Uterus (tissue), 4 donors: Measurements from ENCODE around the gene CDH3. TPM values are rescaled to one million over a fixed set of nuclear protein-coding genes. Genes with fewer than 3 reads are reported as not detected.
"Not testable (repeated sequence)": the region's sequence is repeated elsewhere in the genome, so short reads cannot be mapped to it uniquely, and the experiment has no call there.

Experiments used
- DNase-seq, 2 donors: peaks; one replicate each; pipeline ENCODE4 v3.0.0-alpha.2; 2019 to 2020
- H3K27ac ChIP-seq, 2 donors: fragments of 200-600 bp; sonication (generic); 1 replicate in 1 of 2; 2 replicates in 1 of 2; pipeline ENCODE4 v1.5.1; 2016 to 2018
- H3K27me3 ChIP-seq, 2 donors: fragments of 200-600 bp; sonication (generic); one replicate each; pipeline ENCODE4 v1.5.1; 2018 to 2019; ENCODE audit warnings: control low read depth in 1 of 2
- H3K36me3 ChIP-seq, 2 donors: fragments of 200-600 bp; sonication (generic); one replicate each; pipeline ENCODE4 v1.5.1; 2019; ENCODE audit warnings: control low read depth in 1 of 2
- H3K4me1 ChIP-seq, 2 donors: fragments of 200-600 bp; sonication (generic); one replicate each; pipeline ENCODE4 v1.5.1; 2018 to 2019; ENCODE audit warnings: control low read depth in 1 of 2
- H3K4me3 ChIP-seq, 2 donors: fragments of 200-600 bp; sonication (generic); 1 replicate in 1 of 2; 2 replicates in 1 of 2; pipeline ENCODE4 v1.5.1; 2018 to 2019; ENCODE audit warnings: mild to moderate bottlenecking in 1 of 2
- H3K9me3 ChIP-seq, 2 donors: fragments of 200-600 bp; sonication (generic); one replicate each; pipeline ENCODE4 v1.5.1; 2019; ENCODE audit warnings: control low read depth in 1 of 2
- POLR2A ChIP-seq, 2 donors: fragments of 450-650 bp; IDR thresholded peaks; one replicate each; pipeline ENCODE4 v1.6.1; 2016; ENCODE audit warnings: antibody characterized with exemption in 2 of 2, mild to moderate bottlenecking in 1 of 2, moderate library complexity in 1 of 2
- intact Hi-C: fragments of 100-400 bp; cut with DNase I; formaldehyde crosslinking; loops from one replicate; pipeline ENCODE4 v1.15.1; 2023; ENCODE audit warnings: low total_unique reads
- total RNA-seq, 4 donors: library from RNA; depleted of rRNA in 3 of 4; stranded (reverse); fragments of >200 nt in 3 of 4; gene quantifications; one replicate each; pipeline versions ENCODE4 v1.1.0 to v1.2.4, GENCODE V29; 2014 to 2023
- TF ChIP-seq, protein P1 (sequence below), 4 experiments: fragments of 200-600 bp in 2 of 4; fragments of 450-650 bp in 2 of 4; sonication (generic) in 2 of 4; IDR thresholded peaks; one replicate each; pipeline ENCODE4 v1.5.1; 2016 to 2019; ENCODE audit warnings: antibody characterized with exemption in 4 of 4, mild to moderate bottlenecking in 2 of 4, moderate library complexity in 1 of 4
- donor health status: DM: yes; HTN: yes; CAD: no.

The CDH3 gene
- total RNA-seq, 4 donors from 2014 or later: 5.1 to 55.3 (median 18.9) TPM

DNA sequence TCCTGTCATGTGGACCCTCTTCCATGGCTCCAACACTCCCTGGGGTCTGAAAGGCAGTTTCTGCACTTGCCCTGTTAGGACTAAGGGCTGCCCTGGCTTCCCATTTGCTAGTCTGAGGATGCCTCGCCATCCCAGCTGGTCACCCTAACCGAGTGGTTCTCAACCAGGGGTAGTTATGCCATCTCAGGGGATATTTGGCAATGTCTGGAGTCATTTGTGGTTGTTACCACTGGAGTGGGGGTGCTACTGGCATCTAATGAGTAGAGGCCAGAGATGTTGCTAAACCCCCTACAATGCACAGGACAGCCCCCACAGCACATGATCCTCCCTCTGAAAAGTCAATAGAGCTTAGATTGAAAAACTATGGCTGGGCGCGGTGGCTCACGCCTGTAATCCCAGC, 65.1 kb downstream of the CDH3 start:
- Histone ChIP-seq H3K9me3 (no peaks in the 10 kb centered on the region), H3K4me1 (no peaks in the 10 kb centered on the region), H3K36me3 (no peaks in the 10 kb centered on the region), H3K4me3 (no peak overlapping the region), H3K27me3 (no peaks in the 10 kb centered on the region), H3K27ac (no peak overlapping the region)
- intact Hi-C loops: no loop called here
- DNase-seq: no peak
- TF ChIP-seq POLR2A (IDR thresholded peaks at IDR 0.05): no peak
- TF ChIP-seq, protein P1, sequence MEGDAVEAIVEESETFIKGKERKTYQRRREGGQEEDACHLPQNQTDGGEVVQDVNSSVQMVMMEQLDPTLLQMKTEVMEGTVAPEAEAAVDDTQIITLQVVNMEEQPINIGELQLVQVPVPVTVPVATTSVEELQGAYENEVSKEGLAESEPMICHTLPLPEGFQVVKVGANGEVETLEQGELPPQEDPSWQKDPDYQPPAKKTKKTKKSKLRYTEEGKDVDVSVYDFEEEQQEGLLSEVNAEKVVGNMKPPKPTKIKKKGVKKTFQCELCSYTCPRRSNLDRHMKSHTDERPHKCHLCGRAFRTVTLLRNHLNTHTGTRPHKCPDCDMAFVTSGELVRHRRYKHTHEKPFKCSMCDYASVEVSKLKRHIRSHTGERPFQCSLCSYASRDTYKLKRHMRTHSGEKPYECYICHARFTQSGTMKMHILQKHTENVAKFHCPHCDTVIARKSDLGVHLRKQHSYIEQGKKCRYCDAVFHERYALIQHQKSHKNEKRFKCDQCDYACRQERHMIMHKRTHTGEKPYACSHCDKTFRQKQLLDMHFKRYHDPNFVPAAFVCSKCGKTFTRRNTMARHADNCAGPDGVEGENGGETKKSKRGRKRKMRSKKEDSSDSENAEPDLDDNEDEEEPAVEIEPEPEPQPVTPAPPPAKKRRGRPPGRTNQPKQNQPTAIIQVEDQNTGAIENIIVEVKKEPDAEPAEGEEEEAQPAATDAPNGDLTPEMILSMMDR (IDR thresholded peaks at IDR 0.05): no peak

DNA sequence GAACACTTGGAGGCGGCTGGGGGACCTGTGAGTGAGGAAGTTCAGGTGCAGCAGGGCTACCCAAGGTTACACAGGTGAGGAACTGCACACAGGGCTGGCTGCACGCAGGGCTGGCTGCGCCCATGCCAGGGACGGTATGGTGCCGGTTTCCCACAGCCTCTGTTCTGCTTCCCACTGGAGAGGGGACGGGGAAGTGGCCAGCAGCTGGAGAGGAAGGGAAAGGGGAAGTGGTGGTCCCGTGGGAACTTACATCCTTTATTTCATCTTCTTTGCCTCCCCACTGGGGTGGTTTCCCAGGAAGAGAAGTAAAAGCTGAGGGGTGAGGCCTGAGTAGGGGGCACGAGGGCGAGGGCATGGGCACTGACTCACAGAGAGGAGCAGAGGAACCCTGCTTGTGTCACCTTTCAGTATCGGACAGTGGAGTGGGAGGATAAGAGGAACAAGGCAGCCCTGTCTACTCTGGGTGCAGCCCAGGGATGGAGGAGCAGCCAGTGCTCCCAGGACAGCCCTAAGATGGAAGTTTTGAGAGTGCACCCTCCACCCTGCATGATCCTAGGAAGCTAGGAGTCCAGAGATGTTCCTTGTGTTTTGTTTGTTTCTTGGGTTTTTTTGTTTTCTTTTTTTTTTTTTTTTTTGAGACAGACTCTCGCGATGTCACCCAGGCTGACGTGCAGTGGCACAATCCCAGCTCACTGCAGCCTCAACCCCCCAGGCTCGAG, 66.5 kb downstream of the CDH3 start:
- intact Hi-C loops: no loop called here
- DNase-seq: no peak
- Histone ChIP-seq H3K36me3 (no peaks in the 10 kb centered on the region), H3K9me3 (no peaks in the 10 kb centered on the region), H3K27me3 (no peaks in the 10 kb centered on the region), H3K27ac (no peak overlapping the region), H3K4me3 (no peak overlapping the region), H3K4me1 (no peaks in the 10 kb centered on the region)
- TF ChIP-seq, protein P1 (IDR thresholded peaks at IDR 0.05): no peak

DNA sequence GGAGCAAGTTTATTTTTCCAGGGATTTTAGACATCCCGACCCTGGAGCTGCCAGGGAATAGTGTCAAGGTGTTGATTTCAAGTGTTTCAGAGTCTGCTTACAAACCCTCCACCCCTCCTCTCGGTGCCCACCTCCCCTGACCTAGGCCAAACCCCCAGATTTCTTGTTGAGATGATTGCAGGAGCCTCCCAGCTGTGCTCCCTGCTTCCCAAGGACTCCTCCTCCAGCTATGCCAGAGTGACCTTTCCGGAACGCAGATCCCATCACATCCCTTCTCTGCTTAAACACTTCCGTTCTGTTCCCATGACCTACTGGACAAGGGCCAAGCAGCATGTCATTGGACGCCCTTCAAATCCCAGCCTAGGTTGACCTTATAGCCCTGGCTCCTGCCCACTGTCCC, 68.3 kb downstream of the CDH3 start:
- DNase-seq: no peak
- intact Hi-C loops: no loop called here

DNA sequence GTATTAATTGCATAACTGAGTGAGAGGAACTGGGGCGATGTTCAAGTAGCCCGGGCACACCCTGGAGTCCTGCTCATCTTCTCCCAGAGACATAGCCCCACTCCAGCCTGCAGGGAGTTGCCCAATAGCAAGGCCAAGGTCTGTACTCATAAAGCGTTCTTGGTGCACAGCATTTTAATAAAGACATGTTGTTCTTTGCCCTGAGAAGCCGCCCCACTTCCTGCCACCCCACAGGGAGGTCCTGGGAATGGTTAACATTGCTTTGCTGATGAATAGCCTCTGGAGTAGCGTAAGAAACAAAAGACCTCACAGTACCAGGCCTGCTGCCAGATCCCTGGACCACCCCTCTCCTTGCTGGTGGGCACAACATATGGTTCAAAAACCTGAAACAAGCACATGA, 70.4 kb downstream of the CDH3 start:
- H3K4me1 ChIP-seq: no peaks in the 10 kb centered on the region
- H3K36me3 ChIP-seq: no peaks in the 10 kb centered on the region
- intact Hi-C loops: no loop called here
- H3K9me3 ChIP-seq: no peaks in the 10 kb centered on the region
- no peak overlapping the region for H3K27ac ChIP-seq
- no peak for DNase-seq
- H3K4me3 ChIP-seq: no peak overlapping the region
- TF ChIP-seq, protein P1 (IDR thresholded peaks at IDR 0.05): no peak
- TF ChIP-seq POLR2A (IDR thresholded peaks at IDR 0.05): no peak
- no peaks in the 10 kb centered on the region for H3K27me3 ChIP-seq

More for the DNA sequence above, 68.3 kb downstream of the CDH3 start:
- H3K36me3 ChIP-seq: no peaks in the 10 kb centered on the region
- no peaks in the 10 kb centered on the region for H3K27me3 ChIP-seq
- H3K27ac ChIP-seq: no peak overlapping the region
- no peaks in the 10 kb centered on the region for H3K4me1 ChIP-seq
- TF ChIP-seq, protein P1 (IDR thresholded peaks at IDR 0.05): no peak
- no peak for TF ChIP-seq POLR2A (IDR thresholded peaks at IDR 0.05)
- H3K9me3 ChIP-seq: no peaks in the 10 kb centered on the region
- no peak overlapping the region for H3K4me3 ChIP-seq

DNA sequence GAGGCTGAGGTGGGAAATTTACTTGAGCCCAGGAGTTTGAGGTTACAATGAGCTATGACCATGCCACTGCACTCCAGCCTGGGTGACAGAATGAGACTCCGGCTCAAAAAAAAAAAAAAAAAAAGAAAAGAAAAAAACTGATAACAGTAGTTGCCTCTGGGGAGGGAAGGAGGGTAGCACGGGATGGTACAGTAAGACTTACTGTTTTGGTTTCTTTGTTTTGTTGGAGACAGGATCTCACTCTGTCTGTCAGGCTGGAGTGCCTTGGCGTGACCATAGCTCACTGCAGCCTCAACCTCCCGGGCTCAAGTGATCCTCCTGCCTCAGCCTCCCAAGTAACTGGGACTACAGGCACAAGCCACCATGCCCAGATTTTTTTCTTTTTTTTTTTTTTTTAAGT, 71.4 kb downstream of the CDH3 start:
- H3K27me3 ChIP-seq, H3K36me3 ChIP-seq, H3K4me1 ChIP-seq, DNase-seq, H3K9me3 ChIP-seq, H3K27ac ChIP-seq, intact Hi-C loops, H3K4me3 ChIP-seq: not testable (repeated sequence)

DNA sequence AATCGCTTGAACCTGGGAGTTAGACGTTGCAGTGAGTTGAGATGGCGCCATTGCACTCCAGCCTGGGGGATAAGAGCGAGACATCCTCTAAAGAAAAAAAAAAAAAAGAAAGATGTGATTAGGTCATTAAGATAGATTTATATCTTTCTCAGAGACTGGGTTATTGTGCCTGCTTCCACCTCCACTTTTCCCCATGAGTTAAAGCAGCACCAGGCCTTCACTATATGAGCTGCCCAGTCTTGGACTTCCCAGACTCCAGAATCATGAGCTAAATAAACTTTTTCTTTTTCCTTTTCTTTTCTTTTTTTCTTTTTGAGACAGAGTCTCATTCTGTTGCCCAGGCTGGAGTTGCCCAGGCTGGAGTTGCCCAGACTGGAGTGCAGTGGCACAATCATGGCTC, 72.6 kb downstream of the CDH3 start:
- intact Hi-C loops: no loop called here
- H3K27me3 ChIP-seq: no peaks in the 10 kb centered on the region
- H3K36me3 ChIP-seq: no peaks in the 10 kb centered on the region
- no peak for DNase-seq
- no peak overlapping the region for H3K4me3 ChIP-seq
- no peak overlapping the region for H3K27ac ChIP-seq
- TF ChIP-seq POLR2A (IDR thresholded peaks at IDR 0.05): no peak
- TF ChIP-seq, protein P1 (IDR thresholded peaks at IDR 0.05): no peak
- no peaks in the 10 kb centered on the region for H3K4me1 ChIP-seq
- no peaks in the 10 kb centered on the region for H3K9me3 ChIP-seq
